Brain microvascular endothelial cell (primary cell): Measurements from ENCODE around the gene LINS1.

Source experiments
- DNase-seq: peaks from one replicate; pipeline ENCODE4 v3.0.0-alpha.2; 2020
- H3K27ac ChIP-seq: fragments of 250-450 bp; sonication (Bioruptor Pico); 2 replicates; pipeline ENCODE4 v1.5.1; 2020; ENCODE audit warnings: mild to moderate bottlenecking, moderate library complexity
- H3K27me3 ChIP-seq: fragments of 250-450 bp; sonication (Bioruptor Pico); replicated peaks from 2 replicates; pipeline ENCODE4 v1.5.1; 2020; ENCODE audit warnings: mild to moderate bottlenecking
- H3K36me3 ChIP-seq: fragments of 250-450 bp; sonication (Bioruptor Pico); replicated peaks from 2 replicates; pipeline ENCODE4 v1.5.1; 2020; ENCODE audit warnings: mild to moderate bottlenecking
- H3K4me3 ChIP-seq: 2 replicates; pipeline ENCODE4 v1.5.1; 2011; ENCODE audit warnings: low read depth, mild to moderate bottlenecking, control low read depth, low read length, moderate library complexity
- in situ Hi-C: cut with HindIII; loops from 2 replicates; pipeline ENCODE4 v1.10.0; 2017; ENCODE audit warnings: low sequenced_read_pairs, low pct_ligation_motif_present
- TF ChIP-seq, protein P1 (sequence below): IDR thresholded peaks from 2 replicates; pipeline ENCODE4 v1.5.1; 2011; ENCODE audit warnings: low read depth, mild to moderate bottlenecking, moderate library complexity, low read length, control low read depth, inconsistent platforms; ENCODE audit errors: missing control alignments

Gene LINS1

DNA sequence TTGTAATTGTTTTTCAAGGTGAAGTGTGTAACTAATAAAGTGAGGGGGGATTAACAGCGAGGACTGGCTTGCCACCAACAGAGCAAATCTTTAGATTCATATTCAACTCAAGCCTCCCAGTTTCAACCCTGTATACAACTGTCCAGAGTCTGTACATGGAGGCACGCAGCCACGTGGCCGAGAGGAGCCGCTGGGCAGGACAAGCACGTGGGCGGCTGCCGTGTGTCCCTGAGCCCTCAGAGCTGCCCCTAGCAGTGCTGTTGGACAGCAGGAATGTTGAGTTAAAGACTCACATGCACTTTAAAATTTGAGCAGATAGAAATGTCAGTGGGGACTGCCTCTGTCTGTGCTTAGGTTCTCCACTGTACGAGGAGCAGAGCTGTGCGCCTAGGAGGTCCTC is 29.8 kb upstream of the LINS1 start:
- no peak for DNase-seq
- in situ Hi-C loops = no loop called here
- no peak overlapping the region for H3K4me3 ChIP-seq
- no peaks in the 10 kb centered on the region for H3K27me3 ChIP-seq
- TF ChIP-seq, protein P1, sequence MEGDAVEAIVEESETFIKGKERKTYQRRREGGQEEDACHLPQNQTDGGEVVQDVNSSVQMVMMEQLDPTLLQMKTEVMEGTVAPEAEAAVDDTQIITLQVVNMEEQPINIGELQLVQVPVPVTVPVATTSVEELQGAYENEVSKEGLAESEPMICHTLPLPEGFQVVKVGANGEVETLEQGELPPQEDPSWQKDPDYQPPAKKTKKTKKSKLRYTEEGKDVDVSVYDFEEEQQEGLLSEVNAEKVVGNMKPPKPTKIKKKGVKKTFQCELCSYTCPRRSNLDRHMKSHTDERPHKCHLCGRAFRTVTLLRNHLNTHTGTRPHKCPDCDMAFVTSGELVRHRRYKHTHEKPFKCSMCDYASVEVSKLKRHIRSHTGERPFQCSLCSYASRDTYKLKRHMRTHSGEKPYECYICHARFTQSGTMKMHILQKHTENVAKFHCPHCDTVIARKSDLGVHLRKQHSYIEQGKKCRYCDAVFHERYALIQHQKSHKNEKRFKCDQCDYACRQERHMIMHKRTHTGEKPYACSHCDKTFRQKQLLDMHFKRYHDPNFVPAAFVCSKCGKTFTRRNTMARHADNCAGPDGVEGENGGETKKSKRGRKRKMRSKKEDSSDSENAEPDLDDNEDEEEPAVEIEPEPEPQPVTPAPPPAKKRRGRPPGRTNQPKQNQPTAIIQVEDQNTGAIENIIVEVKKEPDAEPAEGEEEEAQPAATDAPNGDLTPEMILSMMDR = no peak
- peaks cover 3% of the 10 kb centered on the region for H3K36me3 ChIP-seq
- H3K27ac ChIP-seq = no peak overlapping the region

GRCh38 chr15:100628746-100629145 is 26.8 kb upstream of the LINS1 start:
- Histone ChIP-seq H3K4me3 (no peak overlapping the region), H3K36me3 (peaks cover 3% of the 10 kb centered on the region), H3K27ac (no peak overlapping the region), H3K27me3 (no peaks in the 10 kb centered on the region)
- TF ChIP-seq, protein P1 = no peak
- in situ Hi-C loops = no loop called here
- DNase-seq = no peak

- in situ Hi-C loops = no loop called here
These were observed 25.9 kb upstream of the LINS1 start for GRCh38 chr15:100627789-100628395.

GRCh38 chr15:100623301-100623700 is 21.3 kb upstream of the LINS1 start:
- H3K36me3 ChIP-seq = peaks cover 2% of the 10 kb centered on the region
- in situ Hi-C loops = no loop called here
- H3K4me3 ChIP-seq = no peak overlapping the region
- DNase-seq = peak; percentile 30
- H3K27me3 ChIP-seq = no peaks in the 10 kb centered on the region
- TF ChIP-seq, protein P1 = no peak
- no peak overlapping the region for H3K27ac ChIP-seq

More at GRCh38 chr15:100627789-100628395, 25.9 kb upstream of the LINS1 start:
- peak; percentile 72 for DNase-seq
- no peak overlapping the region for H3K27ac ChIP-seq
- TF ChIP-seq, protein P1 = peak; percentile 75
- no peak overlapping the region for H3K4me3 ChIP-seq
- peaks cover 3% of the 10 kb centered on the region for H3K36me3 ChIP-seq
- H3K27me3 ChIP-seq = no peaks in the 10 kb centered on the region

DNA sequence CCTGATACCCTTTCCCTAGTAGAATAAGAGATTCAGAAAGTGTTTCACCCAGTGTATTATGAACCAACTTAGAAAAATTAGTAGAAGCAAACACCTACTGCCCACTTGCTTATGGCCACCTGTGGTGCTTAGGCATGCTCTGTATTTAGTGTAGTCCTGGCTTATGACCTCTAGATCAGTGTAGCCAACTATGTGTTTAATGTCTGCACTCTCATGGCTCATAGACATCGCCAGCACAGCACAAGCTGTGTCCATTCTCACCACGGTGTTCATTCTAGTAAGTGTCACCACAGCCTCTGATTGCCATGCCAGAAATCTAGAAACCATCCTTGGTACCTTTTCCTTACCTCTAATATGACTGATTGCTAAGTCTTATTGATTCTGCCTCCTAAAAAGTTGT is 14.7 kb upstream of the LINS1 start:
- DNase-seq = no peak
- H3K27ac ChIP-seq = no peak overlapping the region
- TF ChIP-seq, protein P1 = no peak
- H3K4me3 ChIP-seq = no peak overlapping the region
- in situ Hi-C loops = no loop called here
- no peaks in the 10 kb centered on the region for H3K27me3 ChIP-seq
- H3K36me3 ChIP-seq = peaks cover 15% of the 10 kb centered on the region

DNA sequence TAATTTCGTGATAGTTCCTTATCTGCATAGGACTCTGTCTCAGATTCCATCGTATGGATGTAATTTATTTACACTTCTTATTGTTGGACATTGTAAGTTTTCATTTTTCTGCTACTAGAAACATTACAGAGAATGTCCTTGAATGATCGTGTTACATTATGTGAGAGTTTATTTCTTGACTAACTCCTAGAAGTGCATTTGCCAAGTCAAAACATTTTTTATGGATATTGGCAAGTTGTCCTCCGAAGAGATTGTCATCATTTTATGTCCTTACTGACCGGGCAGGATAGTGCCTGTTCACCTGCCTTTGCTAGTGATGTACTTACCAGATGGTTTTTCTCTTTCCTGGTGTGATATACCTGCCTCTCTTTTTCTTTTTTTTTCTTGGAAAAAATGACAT is 13.8 kb upstream of the LINS1 start:
- no peak overlapping the region for H3K27ac ChIP-seq
- in situ Hi-C loops = no loop called here
- no peak for DNase-seq

More for the DNA sequence above, 13.8 kb upstream of the LINS1 start:
- TF ChIP-seq, protein P1 = no peak
- Histone ChIP-seq H3K27me3 (no peaks in the 10 kb centered on the region), H3K36me3 (peaks cover 17% of the 10 kb centered on the region), H3K4me3 (no peak overlapping the region)
